Glomerular visceral epithelial cell (primary cell): ENCODE results near the gene FAAP20.

Source experiments
- DNase-seq: peaks from one replicate; pipeline ENCODE4 v3.0.0-alpha.2; 2016; ENCODE audit errors: extremely low spot score

Gene FAAP20

GRCh38 chr1:2210084-2210653 lies 15.6 kb upstream of the FAAP20 start:
- DNase-seq: no peak

GRCh38 chr1:2209400-2210083 lies 15.0 kb upstream of the FAAP20 start:
- DNase-seq: no peak

- DNase-seq: peak; percentile 86
Measured at GRCh38 chr1:2208309-2209239, 14.0 kb upstream of the FAAP20 start.

GRCh38 chr1:2206813-2207487 lies 12.4 kb upstream of the FAAP20 start:
- no peak for DNase-seq

- DNase-seq: peak; percentile 94
Measured at GRCh38 chr1:2205191-2205952, 10.8 kb upstream of the FAAP20 start.

GRCh38 chr1:2204415-2205190 lies 10.0 kb upstream of the FAAP20 start:
- DNase-seq: peak; percentile 88

- DNase-seq: no peak
Measured at GRCh38 chr1:2203671-2204414, 9.3 kb upstream of the FAAP20 start.

GRCh38 chr1:2202843-2203601 lies 8.4 kb upstream of the FAAP20 start:
- DNase-seq: no peak

- no peak for DNase-seq
Measured at GRCh38 chr1:2202008-2202575, 7.5 kb upstream of the FAAP20 start.

GRCh38 chr1:2201062-2201461 lies 6.5 kb upstream of the FAAP20 start:
- DNase-seq: no peak

- DNase-seq: no peak
Measured at GRCh38 chr1:2200308-2200943, 5.9 kb upstream of the FAAP20 start.

- DNase-seq: peak; percentile 61
Measured at GRCh38 chr1:2199042-2199810, 4.7 kb upstream of the FAAP20 start.

- no peak for DNase-seq
Measured at GRCh38 chr1:2198571-2198970, 4.0 kb upstream of the FAAP20 start.

GRCh38 chr1:2197707-2198165 lies 3.2 kb upstream of the FAAP20 start:
- DNase-seq: no peak

- DNase-seq: no peak
Measured at GRCh38 chr1:2196901-2197638, 2.5 kb upstream of the FAAP20 start.

GRCh38 chr1:2195785-2196184 lies 1.2 kb upstream of the FAAP20 start:
- no peak for DNase-seq
